BJ (cell line): ENCODE results near the gene GPR87. TPM values are rescaled to one million over a fixed set of nuclear protein-coding genes. Genes with fewer than 3 reads are reported as not detected.

Experiments
- CTCF ChIA-PET: fragments of 350-600 bp; formaldehyde crosslinking; extraction: SDS; loops from one replicate; lab custom pipeline; 2021; ENCODE audit warnings: antibody characterized with exemption, inconsistent platforms; lab: Yijun Ruan, JAX
- POLR2A ChIA-PET: fragments of 300-600 bp; sonication (Branson Sonifier 250); formaldehyde crosslinking; extraction: SDS; loops from one replicate; lab custom pipeline; 2021; ENCODE audit warnings: antibody characterized with exemption; lab: Charles Lee
- DNase-seq: peaks from one replicate; pipeline ENCODE4 v3.0.0-alpha.2; 2011; ENCODE audit warnings: low read depth
- H3K27me3 ChIP-seq: 2 replicates; pipeline ENCODE4 v1.6.0; 2011; ENCODE audit warnings: low read length; ENCODE audit not compliant: control insufficient read depth, insufficient read depth
- H3K36me3 ChIP-seq: 2 replicates; pipeline ENCODE4 v1.5.1; 2011; ENCODE audit warnings: low read length; ENCODE audit not compliant: control insufficient read depth, insufficient read depth
- H3K4me3 ChIP-seq: 2 replicates; pipeline ENCODE4 v1.5.1; 2011; ENCODE audit warnings: low read depth, mild to moderate bottlenecking, control low read depth, low read length
- CTCF ChIP-seq: IDR thresholded peaks from 2 replicates; pipeline ENCODE4 v1.5.1; 2011; ENCODE audit warnings: low read depth, mild to moderate bottlenecking, control low read depth, inconsistent platforms, low read length, moderate library complexity; ENCODE audit not compliant: insufficient read depth
- polyA plus RNA-seq: library from polyadenylated mRNA; depleted of rRNA; stranded (reverse); fragments of >200 nt; gene quantifications from 2 replicates; pipeline ENCODE4 v1.2.3, GENCODE V29; 2011

Gene GPR87
- polyA plus RNA-seq, 1 experiment, result not detected

GRCh38 chr3:151290673-151291072 lies 25.9 kb downstream of the GPR87 start:
- Histone ChIP-seq H3K4me3 (no peak overlapping the region), H3K36me3 (no peaks in the 10 kb centered on the region), H3K27me3 (no peaks in the 10 kb centered on the region)
- DNase-seq, result no peak
- ChIA-PET POLR2A (no interaction called here), CTCF (interaction anchor here (1.0 to 1.1 kb wide), 2 partner anchors 14 to 38 kb away, joined by 3 read pairs; no protein-coding TSS in a partner anchor)
- TF ChIP-seq CTCF, result peak; percentile 58

GRCh38 chr3:151289445-151289844 lies 27.2 kb downstream of the GPR87 start:
- Histone ChIP-seq H3K36me3 (no peaks in the 10 kb centered on the region), H3K4me3 (no peak overlapping the region), H3K27me3 (no peaks in the 10 kb centered on the region)
- ChIA-PET CTCF (interaction anchor here (0.6 to 6.6 kb wide), 9 partner anchors 12 to 615 kb away, joined by 3 to 60 read pairs (median 4); no protein-coding TSS in a partner anchor), POLR2A (no interaction called here)
- DNase-seq, result no peak
- no peak for TF ChIP-seq CTCF

GRCh38 chr3:151285940-151286339 lies 30.7 kb downstream of the GPR87 start:
- Histone ChIP-seq H3K27me3 (no peaks in the 10 kb centered on the region), H3K36me3 (no peaks in the 10 kb centered on the region), H3K4me3 (no peak overlapping the region)
- no peak for TF ChIP-seq CTCF
- no peak for DNase-seq
- ChIA-PET POLR2A (no interaction called here), CTCF (interaction anchor here (0.7 to 6.6 kb wide), 9 partner anchors 12 to 127 kb away, joined by 3 to 60 read pairs (median 4); no protein-coding TSS in a partner anchor)

- ChIA-PET CTCF (interaction anchor here (1.3 to 6.6 kb wide), 5 partner anchors 8 to 634 kb away, joined by 3 to 60 read pairs (median 4); no protein-coding TSS in a partner anchor), POLR2A (no interaction called here)
- Histone ChIP-seq H3K4me3 (no peak overlapping the region), H3K36me3 (no peaks in the 10 kb centered on the region), H3K27me3 (no peaks in the 10 kb centered on the region)
- no peak for TF ChIP-seq CTCF
- DNase-seq, result no peak
Observed at GRCh38 chr3:151283907-151284461, 32.6 kb downstream of the GPR87 start.

GRCh38 chr3:151283387-151283786 lies 33.2 kb downstream of the GPR87 start:
- no peak overlapping the region for H3K4me3 ChIP-seq
- H3K36me3 ChIP-seq, result no peaks in the 10 kb centered on the region
- ChIA-PET POLR2A (no interaction called here), CTCF (interaction anchor here (2.4 to 6.6 kb wide), 2 partner anchors 55 to 116 kb away, joined by 10 to 60 read pairs; no protein-coding TSS in a partner anchor)
- no peak for DNase-seq
- TF ChIP-seq CTCF, result no peak
- H3K27me3 ChIP-seq, result no peaks in the 10 kb centered on the region
